Measurements from ENCODE around the gene SPNS2.

DNA sequence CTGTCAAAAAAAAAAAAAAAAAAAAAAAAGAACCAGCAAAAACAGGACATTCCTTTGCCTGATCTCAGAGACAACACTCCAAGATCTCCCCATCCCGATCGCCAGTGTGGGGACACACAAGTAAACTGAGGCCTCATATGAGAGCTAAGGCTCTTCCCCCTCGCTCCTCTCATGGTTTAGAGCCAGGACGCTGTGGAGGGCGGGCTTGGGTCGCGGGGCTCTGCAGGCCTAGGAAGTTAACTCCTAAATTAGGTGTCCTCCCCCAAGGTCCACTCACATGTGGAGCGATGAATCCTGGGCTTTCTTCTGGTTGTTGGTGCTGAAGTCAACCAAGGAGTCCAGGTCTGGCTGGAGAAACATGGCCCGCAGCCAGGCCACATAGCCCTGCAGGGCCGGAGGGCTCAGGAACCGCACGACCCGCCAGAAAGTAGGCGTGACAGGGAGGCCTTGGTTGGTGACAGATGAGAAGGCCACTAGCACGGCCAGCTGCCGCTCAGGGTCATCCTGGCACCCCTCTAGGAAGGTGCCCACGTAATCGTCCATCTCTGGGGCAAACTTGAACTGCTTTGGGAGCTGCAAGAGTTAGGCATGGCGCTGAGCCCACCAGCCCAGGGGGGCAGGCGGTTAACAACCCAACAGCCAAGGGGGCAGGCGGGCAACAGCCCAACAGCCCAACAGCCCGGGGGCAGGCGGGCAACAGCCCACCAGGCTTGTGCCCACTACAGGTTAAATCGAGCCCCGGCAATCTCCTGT lies 51.3 kb downstream of the SPNS2 start:
- TF ChIP-seq, protein P1, sequence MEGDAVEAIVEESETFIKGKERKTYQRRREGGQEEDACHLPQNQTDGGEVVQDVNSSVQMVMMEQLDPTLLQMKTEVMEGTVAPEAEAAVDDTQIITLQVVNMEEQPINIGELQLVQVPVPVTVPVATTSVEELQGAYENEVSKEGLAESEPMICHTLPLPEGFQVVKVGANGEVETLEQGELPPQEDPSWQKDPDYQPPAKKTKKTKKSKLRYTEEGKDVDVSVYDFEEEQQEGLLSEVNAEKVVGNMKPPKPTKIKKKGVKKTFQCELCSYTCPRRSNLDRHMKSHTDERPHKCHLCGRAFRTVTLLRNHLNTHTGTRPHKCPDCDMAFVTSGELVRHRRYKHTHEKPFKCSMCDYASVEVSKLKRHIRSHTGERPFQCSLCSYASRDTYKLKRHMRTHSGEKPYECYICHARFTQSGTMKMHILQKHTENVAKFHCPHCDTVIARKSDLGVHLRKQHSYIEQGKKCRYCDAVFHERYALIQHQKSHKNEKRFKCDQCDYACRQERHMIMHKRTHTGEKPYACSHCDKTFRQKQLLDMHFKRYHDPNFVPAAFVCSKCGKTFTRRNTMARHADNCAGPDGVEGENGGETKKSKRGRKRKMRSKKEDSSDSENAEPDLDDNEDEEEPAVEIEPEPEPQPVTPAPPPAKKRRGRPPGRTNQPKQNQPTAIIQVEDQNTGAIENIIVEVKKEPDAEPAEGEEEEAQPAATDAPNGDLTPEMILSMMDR (IDR thresholded peaks at IDR 0.05), result no peak
- TF ChIP-seq POLR2AphosphoS5 (IDR thresholded peaks at IDR 0.05; ENCODE audit: low read depth, low read length) (no peak), SIN3A (IDR thresholded peaks at IDR 0.05; ENCODE audit: borderline replicate concordance, insufficient read depth, low read depth, low read length) (no peak)

Data from Panc1 (cell line).